Right lobe of liver (tissue), 6 donors: ENCODE measurements around the gene UACA. TPM values are rescaled to one million over a fixed set of nuclear protein-coding genes. Genes with fewer than 3 reads are reported as not detected.

Experiments
- ATAC-seq, 4 donors: fragments of 200-7000 bp; cut with Tn5 transposase; one replicate each; pipeline ENCODE4 v1.9.1; 2020; ENCODE audit warnings: mild to moderate bottlenecking in 4 of 4, moderate library complexity in 4 of 4
- DNase-seq, 3 donors: peaks; one replicate each; pipeline ENCODE4 v3.0.0-alpha.2; 2020
- H3K27ac ChIP-seq, 3 donors: fragments of 200-600 bp; one replicate each; pipeline ENCODE4 v1.8.0; 2022
- H3K27me3 ChIP-seq, 2 donors: fragments of 200-600 bp; one replicate each; pipeline ENCODE4 v1.8.0; 2022
- H3K36me3 ChIP-seq, 4 donors: fragments of 200-600 bp; sonication (generic) in 1 of 4; one replicate each; pipeline versions ENCODE4 v1.5.1 to v1.8.0; 2017 to 2022; ENCODE audit warnings: control low read depth in 1 of 4
- H3K4me1 ChIP-seq, 4 donors: fragments of 200-600 bp; sonication (generic) in 1 of 4; one replicate each; pipeline versions ENCODE4 v1.5.1 to v1.8.0; 2017 to 2022; ENCODE audit warnings: control low read depth in 1 of 4
- H3K4me3 ChIP-seq, 3 donors: fragments of 200-600 bp; one replicate each; pipeline ENCODE4 v1.8.0; 2022
- H3K9me3 ChIP-seq, 4 donors: fragments of 200-600 bp; sonication (generic) in 1 of 4; one replicate each; pipeline versions ENCODE4 v1.5.1 to v1.8.0; 2017 to 2022; ENCODE audit warnings: control low read depth in 1 of 4
- CTCF ChIP-seq, 4 donors: fragments of 200-600 bp in 3 of 4; fragments of 450-650 bp in 1 of 4; IDR thresholded peaks; one replicate each; pipeline versions ENCODE4 v1.5.1 to v1.8.0; 2016 to 2022; ENCODE audit warnings: antibody characterized with exemption in 4 of 4, mild to moderate bottlenecking in 2 of 4
- POLR2A ChIP-seq: fragments of 450-650 bp; IDR thresholded peaks from one replicate; pipeline ENCODE4 v1.6.1; 2017; ENCODE audit warnings: antibody characterized with exemption, mild to moderate bottlenecking
- WGBS: methylation state at CpG from one replicate; pipeline ENCODE4 v1.1.6; 2018; ENCODE audit warnings: low coverage, low lambda C conversion rate; ENCODE audit not compliant: insufficient coverage; ENCODE audit errors: missing lambda C conversion rate; 5-methylcytosine and 5-hydroxymethylcytosine counted together
- intact Hi-C, 2 donors: fragments of 100-400 bp; cut with DNase I; formaldehyde crosslinking; loops; one replicate each; pipeline versions ENCODE4 v1.11.2 to v1.14.1; 2022
- total RNA-seq, 6 experiments: library from RNA; depleted of rRNA in 2 of 6; stranded (reverse); fragments of >200 nt in 2 of 6; fragmentation: NEBNext Ultra II Directional in 3 of 6; extraction: Animal tissue kit (Norgen Biotek cat#: 25700) in 3 of 6; gene quantifications; one replicate each; pipeline versions ENCODE4 v1.1.0 to v1.2.4, GENCODE V29; 2016 to 2023
- donor health status: DM: no; HTN: yes; CAD: no.
- donor health status: DM: no; HTN: no; CAD: no.
- donor health status: DM: no; HTN: no; CAD: no.
- donor health status: DM: no; HTN: yes; CAD: no.
- donor health status: DM: no; HTN: yes; CAD: no.

UACA gene
- total RNA-seq, 6 experiments from 2014 or later = 10.1 to 22.3 (median 14.4) TPM

GRCh38 chr15:70680817-70681216 is 82.5 kb downstream of the UACA start:
- TF ChIP-seq POLR2A = no peak
- TF ChIP-seq CTCF (IDR thresholded peaks at IDR 0.05) = no peak
- Histone ChIP-seq H3K27ac (no peak overlapping the region), H3K27me3 (no peaks in the 10 kb centered on the region), H3K4me1 (no peaks in the 10 kb centered on the region), H3K9me3 (no peaks in the 10 kb centered on the region), H3K4me3 (no peak overlapping the region), H3K36me3 (peaks cover 0 to 4% (median 0%) of the 10 kb centered on the region in 4 donors)
- 86% methylated on average over 6 of the region's 6 CpGs for WGBS
- intact Hi-C loops = loop anchor here (5.0 to 10.0 kb wide), 2 partner anchors 126 to 134 kb away; no protein-coding TSS in a partner anchor
- ATAC-seq = no peak
- no peak for DNase-seq

GRCh38 chr15:70679919-70680231 is 83.5 kb downstream of the UACA start:
- H3K4me3 ChIP-seq = no peak overlapping the region
- DNase-seq = no peak
- TF ChIP-seq CTCF (IDR thresholded peaks at IDR 0.05) = no peak
- TF ChIP-seq POLR2A = no peak
- no peaks in the 10 kb centered on the region for H3K4me1 ChIP-seq
- intact Hi-C loops = loop anchor here (5.0 to 10.0 kb wide), 2 partner anchors 127 to 135 kb away; no protein-coding TSS in a partner anchor
- peaks cover 0 to 10% (median 0%) of the 10 kb centered on the region in 4 donors for H3K36me3 ChIP-seq
- no peaks in the 10 kb centered on the region for H3K27me3 ChIP-seq
- H3K27ac ChIP-seq = no peak overlapping the region
- no peaks in the 10 kb centered on the region for H3K9me3 ChIP-seq
- ATAC-seq = no peak

GRCh38 chr15:70672081-70672480 is 91.3 kb downstream of the UACA start:
- Histone ChIP-seq H3K27me3 (no peaks in the 10 kb centered on the region), H3K4me3 (no peak overlapping the region), H3K36me3 (peaks cover 0 to 19% (median 0%) of the 10 kb centered on the region in 4 donors), H3K27ac (no peak overlapping the region), H3K9me3 (no peaks in the 10 kb centered on the region), H3K4me1 (peaks cover 0 to 7% (median 3%) of the 10 kb centered on the region in 4 donors)
- ATAC-seq (no peak), DNase-seq (no peak)
- intact Hi-C loops = no loop called here
- no peak for TF ChIP-seq CTCF (IDR thresholded peaks at IDR 0.05)
- TF ChIP-seq POLR2A = no peak

- DNase-seq (no peak), ATAC-seq (peak; percentile 27 to 40 (median 37))
Observed at GRCh38 chr15:70670680-70671079, 92.7 kb downstream of the UACA start.

More at GRCh38 chr15:70670680-70671079, 92.7 kb downstream of the UACA start:
- Histone ChIP-seq H3K4me1 (peaks cover 0 to 7% (median 3%) of the 10 kb centered on the region in 4 donors), H3K9me3 (no peaks in the 10 kb centered on the region), H3K4me3 (no peak overlapping the region), H3K27ac (no peak overlapping the region), H3K36me3 (peaks cover 0 to 13% (median 0%) of the 10 kb centered on the region in 4 donors), H3K27me3 (no peaks in the 10 kb centered on the region)
- TF ChIP-seq CTCF (IDR thresholded peaks at IDR 0.05) (peak; percentile 15 to 42 (median 32)), POLR2A (no peak)
- WGBS = 64% methylated on average over 1 of the region's 1 CpG
- intact Hi-C loops = no loop called here
